Mucosa of rectum (tissue), 2 donors: Measurements from ENCODE around the gene C16orf78.

ENCODE experiments used
- H3K27ac ChIP-seq, 2 donors: one replicate each; pipeline ENCODE4 v1.7.0; 2013; ENCODE audit warnings: inconsistent platforms in 2 of 2, low read depth in 2 of 2, low read length in 2 of 2
- H3K27me3 ChIP-seq, 2 donors: one replicate each; pipeline ENCODE4 v1.7.0; 2013; ENCODE audit warnings: low read length in 2 of 2; ENCODE audit not compliant: control insufficient read depth in 2 of 2, insufficient read depth in 2 of 2
- H3K36me3 ChIP-seq, 2 donors: one replicate each; pipeline ENCODE4 v1.7.0; 2013; ENCODE audit warnings: low read length in 2 of 2; ENCODE audit not compliant: control insufficient read depth in 2 of 2, insufficient read depth in 2 of 2
- H3K4me1 ChIP-seq, 2 donors: one replicate each; pipeline ENCODE4 v1.7.0; 2013; ENCODE audit warnings: low read length in 2 of 2, mild to moderate bottlenecking in 1 of 2; ENCODE audit not compliant: control insufficient read depth in 2 of 2, insufficient read depth in 2 of 2
- H3K4me3 ChIP-seq, 2 donors: one replicate each; pipeline ENCODE4 v1.7.0; 2013; ENCODE audit warnings: low read length in 2 of 2
- H3K9ac ChIP-seq, 2 donors: one replicate each; pipeline ENCODE4 v1.7.0; 2013; ENCODE audit warnings: low read length in 2 of 2, low read depth in 1 of 2, mild to moderate bottlenecking in 1 of 2
- H3K9me3 ChIP-seq, 2 donors: one replicate each; pipeline ENCODE4 v1.7.0; 2013; ENCODE audit warnings: low read length in 2 of 2; ENCODE audit not compliant: control insufficient read depth in 2 of 2
- donor health status: healthy.
- donor health status: Normal muscosa, but diverticular disease.

The C16orf78 gene

GRCh38 chr16:49349446-49350168 is 24.0 kb upstream of the C16orf78 start:
- no peak overlapping the region for H3K9ac ChIP-seq
- no peak overlapping the region for H3K27ac ChIP-seq
- H3K27me3 ChIP-seq = peaks cover 2 to 5% of the 10 kb centered on the region in 2 donors
- H3K4me3 ChIP-seq = no peak overlapping the region
- no peaks in the 10 kb centered on the region for H3K4me1 ChIP-seq
- H3K9me3 ChIP-seq = no peaks in the 10 kb centered on the region
- H3K36me3 ChIP-seq = no peaks in the 10 kb centered on the region

- no peak overlapping the region for H3K27ac ChIP-seq
- peaks cover 2 to 5% of the 10 kb centered on the region in 2 donors for H3K27me3 ChIP-seq
- H3K9me3 ChIP-seq = no peaks in the 10 kb centered on the region
- H3K36me3 ChIP-seq = no peaks in the 10 kb centered on the region
- no peak overlapping the region for H3K9ac ChIP-seq
- H3K4me3 ChIP-seq = no peak overlapping the region
- H3K4me1 ChIP-seq = no peaks in the 10 kb centered on the region
Observed at GRCh38 chr16:49350265-49351095, 23.1 kb upstream of the C16orf78 start.

- Histone ChIP-seq H3K36me3 (no peaks in the 10 kb centered on the region), H3K9ac (no peak overlapping the region), H3K4me1 (peaks cover under 1 to 2% of the 10 kb centered on the region in 2 donors), H3K9me3 (no peaks in the 10 kb centered on the region), H3K27me3 (peaks cover 2 to 5% of the 10 kb centered on the region in 2 donors), H3K27ac (no peak overlapping the region), H3K4me3 (no peak overlapping the region)
Observed at GRCh38 chr16:49351096-49351487, 22.5 kb upstream of the C16orf78 start.

DNA sequence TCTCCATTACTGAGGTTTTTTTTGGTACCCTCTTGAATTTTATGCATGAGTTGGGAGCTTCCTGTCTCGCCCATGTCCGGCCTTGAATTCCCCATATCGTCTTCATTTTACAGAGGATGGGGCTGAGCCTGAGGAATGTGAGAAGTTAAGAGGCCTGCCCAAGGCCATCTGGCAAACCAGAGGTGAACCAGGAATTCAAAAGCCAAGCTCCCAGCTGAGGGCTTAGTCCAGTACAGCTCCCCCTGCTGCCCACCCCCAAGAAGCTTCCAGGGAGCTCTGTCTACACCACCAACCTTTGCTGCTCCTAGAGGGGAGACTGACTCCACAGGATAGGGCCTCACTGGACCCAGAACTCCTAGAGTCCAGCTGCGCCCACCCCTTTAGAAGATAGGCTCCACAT is 20.7 kb upstream of the C16orf78 start:
- no peak overlapping the region for H3K27ac ChIP-seq
- peaks cover 2 to 5% of the 10 kb centered on the region in 2 donors for H3K27me3 ChIP-seq
- no peak overlapping the region for H3K4me3 ChIP-seq
- H3K36me3 ChIP-seq = no peaks in the 10 kb centered on the region
- H3K9me3 ChIP-seq = no peaks in the 10 kb centered on the region
- H3K4me1 ChIP-seq = peaks cover 4 to 7% of the 10 kb centered on the region in 2 donors
- H3K9ac ChIP-seq = no peak overlapping the region

DNA sequence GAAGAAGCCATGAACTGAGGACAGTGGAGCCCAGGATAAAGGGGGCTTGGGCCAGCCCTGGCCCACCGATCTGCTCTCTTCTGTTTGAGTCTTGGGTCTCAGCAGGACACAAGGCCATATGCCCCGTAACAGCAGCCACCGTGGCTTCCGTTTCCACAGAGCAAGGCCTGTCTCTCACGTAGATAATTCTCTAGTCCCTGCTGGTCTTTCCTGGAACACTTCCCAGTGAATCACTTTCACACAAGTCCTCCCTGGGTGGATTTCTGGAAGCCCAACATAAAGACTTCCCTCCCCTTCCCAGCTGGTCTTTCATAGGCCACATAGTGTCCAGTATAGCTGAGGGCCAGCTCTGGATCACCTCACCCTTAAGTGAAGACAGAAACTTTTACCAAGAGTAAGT is 19.9 kb upstream of the C16orf78 start:
- no peak overlapping the region for H3K27ac ChIP-seq
- peaks cover 2 to 5% of the 10 kb centered on the region in 2 donors for H3K27me3 ChIP-seq
- no peaks in the 10 kb centered on the region for H3K36me3 ChIP-seq

DNA sequence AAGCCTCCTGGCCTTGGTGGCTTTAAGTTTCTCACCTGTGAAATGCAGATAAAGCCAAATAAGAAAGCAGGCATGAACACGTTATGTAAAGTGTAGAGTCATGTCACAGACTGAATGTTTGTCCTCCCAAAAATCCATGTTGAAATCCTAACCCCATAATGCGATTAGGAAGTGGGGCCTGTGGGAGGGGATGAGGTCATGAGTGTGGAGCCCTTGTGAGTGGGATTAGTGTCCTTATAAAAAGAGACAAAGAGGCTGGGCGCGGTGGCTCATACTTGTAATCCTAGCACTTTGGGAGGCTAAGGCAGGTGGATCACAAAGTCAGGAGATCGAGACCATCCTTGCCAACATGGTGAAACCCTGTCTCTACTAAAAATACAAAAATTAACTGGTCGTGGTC is 19.5 kb upstream of the C16orf78 start:
- H3K4me3 ChIP-seq = no peak overlapping the region
- H3K9ac ChIP-seq = no peak overlapping the region
- H3K27me3 ChIP-seq = peaks cover 2 to 5% of the 10 kb centered on the region in 2 donors
- no peaks in the 10 kb centered on the region for H3K9me3 ChIP-seq
- peaks cover 4 to 7% of the 10 kb centered on the region in 2 donors for H3K4me1 ChIP-seq
- H3K36me3 ChIP-seq = no peaks in the 10 kb centered on the region
- no peak overlapping the region for H3K27ac ChIP-seq

More for the DNA sequence above, 19.9 kb upstream of the C16orf78 start:
- Histone ChIP-seq H3K9me3 (no peaks in the 10 kb centered on the region), H3K4me3 (no peak overlapping the region), H3K9ac (no peak overlapping the region), H3K4me1 (peaks cover 4 to 7% of the 10 kb centered on the region in 2 donors)

- Histone ChIP-seq H3K36me3 (no peaks in the 10 kb centered on the region), H3K27me3 (peaks cover 0 to 5% of the 10 kb centered on the region in 2 donors), H3K9ac (no peak overlapping the region), H3K4me1 (peaks cover 4 to 7% of the 10 kb centered on the region in 2 donors), H3K4me3 (no peak overlapping the region), H3K9me3 (no peaks in the 10 kb centered on the region), H3K27ac (no peak overlapping the region)
Observed at GRCh38 chr16:49354991-49355390, 18.6 kb upstream of the C16orf78 start.

DNA sequence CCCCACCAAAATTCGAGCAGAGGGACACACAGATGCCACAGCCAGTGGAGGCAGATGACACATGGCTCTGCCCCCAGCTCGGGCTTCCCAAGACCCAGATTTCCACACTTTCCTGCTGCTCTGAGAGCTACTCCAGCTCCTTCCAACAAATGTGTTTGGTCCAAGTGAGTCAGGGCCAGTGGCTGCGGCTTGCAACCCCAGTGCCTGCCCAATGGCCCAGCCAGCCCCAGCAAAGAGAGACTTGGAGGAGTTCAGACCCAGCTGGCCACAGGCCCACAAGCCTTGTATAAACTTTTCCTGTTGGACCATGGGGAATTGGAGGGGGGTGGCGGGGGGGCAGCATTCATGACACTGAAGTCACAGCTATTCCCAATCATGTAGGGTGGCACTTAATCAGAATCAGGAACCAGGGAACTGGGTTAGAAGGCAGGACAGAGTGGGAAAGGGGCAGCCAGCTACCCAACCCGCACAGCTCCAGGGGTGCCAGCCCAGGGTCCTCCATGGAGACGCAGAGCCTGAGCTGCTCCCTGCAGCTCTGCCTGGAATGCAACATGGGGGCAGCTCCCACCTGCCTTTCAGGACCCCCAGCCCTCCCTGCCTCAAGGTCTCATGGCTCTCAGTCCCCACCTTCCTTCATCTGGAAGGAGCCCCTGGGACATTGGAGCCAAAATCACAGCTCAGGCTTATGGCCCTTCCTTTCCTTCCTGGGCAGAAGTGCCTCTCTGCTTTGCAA is 17.5 kb upstream of the C16orf78 start:
- Histone ChIP-seq H3K27me3 (no peaks in the 10 kb centered on the region), H3K9me3 (no peaks in the 10 kb centered on the region), H3K4me3 (no peak overlapping the region)

DNA sequence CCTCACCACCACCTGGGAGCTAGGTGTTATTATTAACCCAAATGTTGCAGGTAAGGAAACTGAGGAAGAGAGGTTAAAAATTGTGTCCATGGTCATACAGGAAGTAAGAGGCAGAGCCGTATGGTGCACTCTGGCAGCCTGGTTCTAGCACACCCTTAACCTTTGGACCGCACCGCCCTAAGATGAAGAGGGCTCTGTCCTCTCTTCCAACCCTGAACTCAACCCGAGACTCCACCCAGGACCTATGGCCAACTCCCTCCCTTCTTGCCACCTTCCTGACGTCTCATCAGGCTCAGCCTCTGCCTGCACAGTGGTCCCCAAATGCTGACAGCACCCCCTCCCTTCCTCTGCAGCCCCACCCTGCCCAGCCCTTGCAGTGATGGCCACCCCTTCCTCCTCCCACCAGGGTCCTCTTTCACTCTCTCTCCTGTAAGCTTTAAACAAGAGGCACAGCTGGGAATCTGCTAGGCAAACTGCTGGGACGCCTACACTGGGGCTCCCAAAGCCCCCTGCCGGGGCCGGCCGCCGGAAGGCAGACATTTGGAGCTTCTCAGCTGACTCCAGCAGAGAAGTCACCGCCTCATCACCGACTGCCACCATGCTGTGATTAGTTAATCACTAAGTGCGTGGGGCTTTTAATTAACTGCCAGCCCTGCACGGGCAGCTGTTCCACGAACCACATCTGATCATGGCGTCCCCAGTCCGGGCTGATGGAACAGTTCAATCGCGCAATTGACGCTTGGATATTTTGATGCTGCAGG is 16.7 kb upstream of the C16orf78 start:
- H3K9me3 ChIP-seq = no peaks in the 10 kb centered on the region
- no peaks in the 10 kb centered on the region for H3K36me3 ChIP-seq
- no peaks in the 10 kb centered on the region for H3K27me3 ChIP-seq
- H3K4me1 ChIP-seq = peaks cover 4 to 7% of the 10 kb centered on the region in 2 donors
- H3K27ac ChIP-seq = peak overlapping the region in 1 of 2 donors; percentile 17
- H3K4me3 ChIP-seq = no peak overlapping the region
- no peak overlapping the region for H3K9ac ChIP-seq

More for the DNA sequence above, 17.5 kb upstream of the C16orf78 start:
- Histone ChIP-seq H3K9ac (no peak overlapping the region), H3K36me3 (no peaks in the 10 kb centered on the region), H3K4me1 (peaks cover 4 to 7% of the 10 kb centered on the region in 2 donors), H3K27ac (peak overlapping the region in 1 of 2 donors; percentile 17)
